Activated CD8-positive, alpha-beta memory T cell treated with anti-CD3 and anti-CD28 coated beads for 1 hour (primary cell): ENCODE data around the gene ELF1.
"Not testable (repeated sequence)": the region's sequence is repeated elsewhere in the genome, so short reads cannot be mapped to it uniquely, and the experiment has no call there.

Source experiments
- DNase-seq, 2 donors: peaks; one replicate each; pipeline ENCODE4 v3.0.0-alpha.2; 2020; ENCODE audit warnings: low read depth in 1 of 2; ENCODE audit errors: extremely low read depth in 1 of 2

The ELF1 gene

DNA sequence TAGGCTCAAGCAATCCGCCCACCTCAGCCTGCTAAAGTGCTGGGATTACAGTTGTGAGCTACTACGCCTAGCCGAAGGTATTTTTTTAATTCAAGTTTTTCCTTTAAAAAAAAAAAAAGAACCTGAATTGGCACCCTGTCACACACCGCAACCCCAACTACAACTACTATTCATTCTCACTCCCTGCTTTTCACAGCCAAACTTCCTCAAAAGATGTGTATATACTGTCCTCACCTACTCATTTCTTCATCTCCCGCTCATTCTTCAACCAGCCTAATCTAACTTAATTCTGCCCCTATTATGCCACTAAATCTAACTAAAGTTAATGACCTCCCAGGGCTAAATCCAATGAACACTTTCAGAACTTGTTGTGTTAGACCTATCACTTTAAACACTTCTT lies 29.5 kb upstream of the ELF1 start:
- no peak for DNase-seq

GRCh38 chr13:41042419-41042818 lies 23.3 kb upstream of the ELF1 start:
- not testable (repeated sequence) for DNase-seq

GRCh38 chr13:41040584-41041334 lies 21.6 kb upstream of the ELF1 start:
- no peak for DNase-seq

DNA sequence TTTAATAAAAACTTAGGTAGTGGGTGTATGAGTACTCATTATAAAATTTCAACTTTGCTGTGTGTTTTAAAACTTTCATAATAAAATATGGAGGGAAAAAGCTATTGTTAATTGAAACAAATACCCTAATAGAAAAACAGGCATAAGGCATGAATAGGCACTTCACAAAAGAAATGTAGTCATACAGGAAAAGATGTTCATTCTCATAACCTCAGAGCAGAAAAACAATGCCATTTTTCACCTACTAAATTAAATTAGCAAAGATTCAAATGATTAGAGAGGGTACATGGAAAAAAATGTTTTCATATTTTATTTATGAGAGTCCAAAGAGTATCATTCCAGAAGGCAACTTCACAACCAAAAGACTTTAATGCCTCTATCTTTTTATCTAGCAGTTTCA lies 20.6 kb upstream of the ELF1 start:
- DNase-seq, result no peak

DNA sequence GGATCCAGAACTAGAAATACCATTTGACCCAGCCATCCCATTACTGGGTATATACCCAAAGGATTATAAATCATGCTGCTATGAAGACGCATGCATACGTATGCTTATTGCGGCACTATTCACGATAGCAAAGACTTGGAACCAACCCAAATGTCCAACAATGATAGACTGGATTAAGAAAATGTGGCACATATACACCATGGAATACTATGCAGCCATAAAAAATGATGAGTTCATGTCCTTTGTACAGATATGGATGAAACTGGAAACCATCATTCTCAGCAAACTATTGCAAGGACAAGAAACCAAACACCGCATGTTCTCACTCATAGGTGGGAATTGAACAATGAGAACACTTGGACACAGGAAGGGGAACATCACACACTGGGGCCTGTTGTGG lies 17.4 kb upstream of the ELF1 start:
- not testable (repeated sequence) for DNase-seq

DNA sequence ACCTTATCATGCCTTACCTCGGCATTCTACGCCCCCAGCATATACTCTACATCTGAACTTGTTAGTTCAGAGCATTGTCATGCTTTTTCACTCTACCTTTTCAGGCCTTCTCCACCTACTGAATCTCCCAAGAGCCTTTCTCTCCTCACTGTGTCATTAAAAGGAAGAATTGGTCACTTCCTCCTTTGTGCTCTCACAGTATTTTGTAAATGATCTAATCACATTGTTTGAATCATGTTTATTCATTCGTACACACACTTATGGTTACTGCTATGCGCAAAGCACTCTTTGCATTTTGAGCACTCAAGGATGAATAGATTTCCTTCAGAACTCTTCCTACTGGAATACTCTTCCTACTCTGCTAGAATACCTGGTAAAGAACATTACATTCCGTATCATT lies 15.8 kb upstream of the ELF1 start:
- DNase-seq, result no peak

GRCh38 chr13:41034382-41034781 lies 15.3 kb upstream of the ELF1 start:
- DNase-seq, result no peak

- no peak for DNase-seq
These were observed 13.7 kb upstream of the ELF1 start for GRCh38 chr13:41032691-41033376.

GRCh38 chr13:41029629-41030028 lies 10.5 kb upstream of the ELF1 start:
- DNase-seq, result no peak

DNA sequence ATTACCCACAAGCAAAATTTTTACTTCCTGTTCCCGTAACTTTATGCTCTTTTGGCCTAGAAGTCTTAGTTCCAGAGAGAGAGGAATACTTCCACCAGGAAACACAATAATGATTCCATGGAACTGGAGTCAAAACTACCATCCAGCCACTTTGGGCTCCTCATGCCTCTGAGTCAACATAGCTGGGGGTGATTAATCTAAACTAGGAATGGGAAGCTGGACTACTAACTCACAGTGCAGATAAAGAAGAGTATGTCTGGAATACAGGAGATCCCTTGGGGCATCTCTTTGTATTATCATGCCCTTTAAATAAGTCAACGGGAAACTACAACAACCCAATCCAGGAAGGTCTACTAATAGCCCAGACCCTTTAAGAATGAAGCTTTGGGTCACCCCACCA lies 8.9 kb upstream of the ELF1 start:
- DNase-seq, result no peak

DNA sequence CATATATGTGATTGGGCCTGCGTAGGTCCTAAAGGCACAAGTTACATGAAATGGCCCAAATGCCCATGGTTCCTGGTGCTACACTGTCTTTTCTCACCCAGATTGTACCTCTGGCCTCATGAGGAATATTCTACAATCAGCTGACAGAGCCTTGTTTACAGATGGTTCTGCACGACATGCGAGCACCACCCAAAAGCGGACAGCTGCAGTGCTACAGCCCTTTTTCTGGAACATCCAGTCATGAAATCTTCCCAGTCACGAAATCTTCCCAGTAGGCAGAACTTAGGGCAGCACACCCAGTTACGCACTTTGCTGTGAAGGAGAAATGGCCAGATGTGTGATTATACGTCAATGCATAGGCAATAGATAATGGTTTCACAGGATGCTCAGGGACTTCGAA lies 7.7 kb upstream of the ELF1 start:
- DNase-seq, result no peak

- no peak for DNase-seq
These were observed 6.4 kb upstream of the ELF1 start for GRCh38 chr13:41025518-41025917.

DNA sequence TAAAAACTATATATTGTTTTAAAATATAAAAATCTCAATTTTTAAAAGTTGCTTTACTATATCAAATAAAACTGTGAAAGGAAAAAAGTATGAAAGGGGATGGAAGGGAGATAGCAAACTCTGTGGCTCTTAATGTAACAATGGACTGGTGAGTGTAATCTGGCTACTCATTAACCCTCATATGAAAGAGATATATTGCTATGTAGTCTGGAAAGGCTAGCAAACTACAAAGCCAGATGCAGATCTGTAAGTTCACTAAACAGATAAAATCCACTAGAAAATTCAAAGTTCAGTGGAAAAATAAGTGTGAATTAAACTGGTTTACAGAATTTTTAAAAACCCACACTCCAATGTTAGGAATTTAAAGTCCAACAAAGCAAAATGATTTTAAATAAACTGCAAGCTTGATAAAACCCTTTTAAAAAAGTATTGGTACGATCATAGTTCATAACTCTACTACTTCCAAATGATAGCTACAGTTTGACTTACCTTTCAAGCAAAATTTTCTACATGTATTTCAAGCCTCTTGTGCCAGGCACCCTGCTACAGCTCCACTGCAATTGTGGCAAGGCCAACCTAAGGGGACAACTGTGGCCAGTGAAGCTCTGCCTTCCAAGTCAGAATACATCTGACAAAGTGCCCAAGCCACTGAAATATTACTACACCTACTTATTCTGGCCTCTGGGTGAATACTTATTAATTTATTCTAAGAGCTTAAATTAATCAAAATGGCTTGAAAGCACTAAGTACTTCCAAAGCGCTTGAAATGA lies 647 bp upstream of the ELF1 start:
- DNase-seq, result no peak

DNA sequence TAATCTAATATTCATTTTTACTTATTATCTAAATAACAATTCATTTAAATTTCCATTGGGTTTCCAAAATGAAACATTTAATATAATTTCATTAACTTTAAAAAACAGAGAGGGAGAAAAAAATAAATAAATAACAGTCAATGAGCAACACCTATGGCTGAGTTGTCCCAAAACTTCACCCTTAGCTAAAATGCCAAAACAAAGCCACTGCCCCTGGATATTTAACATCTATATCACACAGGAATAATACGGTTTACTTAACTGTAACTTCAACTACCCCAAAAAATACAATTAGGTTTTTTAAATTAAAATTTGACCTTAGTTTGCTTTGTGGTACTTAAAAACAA lies 541 bp downstream of the ELF1 start:
- no peak for DNase-seq

DNA sequence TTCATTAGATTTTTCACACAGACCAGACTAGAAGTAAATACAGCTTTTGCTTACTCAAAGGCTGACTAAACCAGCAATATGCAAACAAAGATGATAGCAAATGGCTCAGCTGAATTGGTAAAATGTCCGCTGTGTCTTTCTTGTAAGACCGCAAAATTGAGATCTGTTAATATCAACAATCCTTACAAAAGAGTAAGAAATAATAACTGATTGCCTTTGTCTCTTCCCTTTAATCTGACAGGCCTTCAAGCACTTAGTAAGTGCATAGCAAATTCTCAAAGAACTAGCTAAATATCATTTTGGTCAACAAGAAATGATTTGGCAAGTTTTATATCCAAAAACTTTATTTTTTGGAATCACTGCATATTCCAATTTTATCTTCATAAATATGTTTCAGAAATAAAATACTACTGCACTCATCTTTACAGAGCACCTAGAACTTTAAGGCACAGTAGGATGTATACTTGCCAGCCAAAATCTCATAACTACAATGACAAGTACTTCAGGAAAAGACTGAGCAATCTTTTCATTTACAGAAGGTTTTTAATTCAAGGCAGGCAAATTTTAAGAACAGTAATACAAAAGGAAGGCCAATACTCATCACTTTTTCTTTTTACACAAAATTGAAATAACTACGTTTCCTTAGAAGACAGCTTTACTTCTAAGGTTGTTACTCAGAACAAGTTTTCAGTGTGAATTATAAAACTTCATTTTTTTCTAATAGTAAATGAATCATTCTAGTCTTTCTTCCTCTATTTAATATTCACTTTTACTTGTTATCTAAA lies 1.1 kb downstream of the ELF1 start:
- DNase-seq, result no peak

GRCh38 chr13:41017159-41017558 lies 2.0 kb downstream of the ELF1 start:
- no peak for DNase-seq

- DNase-seq, result no peak
These were observed 3.2 kb downstream of the ELF1 start for GRCh38 chr13:41015920-41016319.

- no peak for DNase-seq
These were observed 5.3 kb downstream of the ELF1 start for GRCh38 chr13:41013835-41014234.

GRCh38 chr13:41012536-41012935 lies 6.6 kb downstream of the ELF1 start:
- DNase-seq, result no peak

DNA sequence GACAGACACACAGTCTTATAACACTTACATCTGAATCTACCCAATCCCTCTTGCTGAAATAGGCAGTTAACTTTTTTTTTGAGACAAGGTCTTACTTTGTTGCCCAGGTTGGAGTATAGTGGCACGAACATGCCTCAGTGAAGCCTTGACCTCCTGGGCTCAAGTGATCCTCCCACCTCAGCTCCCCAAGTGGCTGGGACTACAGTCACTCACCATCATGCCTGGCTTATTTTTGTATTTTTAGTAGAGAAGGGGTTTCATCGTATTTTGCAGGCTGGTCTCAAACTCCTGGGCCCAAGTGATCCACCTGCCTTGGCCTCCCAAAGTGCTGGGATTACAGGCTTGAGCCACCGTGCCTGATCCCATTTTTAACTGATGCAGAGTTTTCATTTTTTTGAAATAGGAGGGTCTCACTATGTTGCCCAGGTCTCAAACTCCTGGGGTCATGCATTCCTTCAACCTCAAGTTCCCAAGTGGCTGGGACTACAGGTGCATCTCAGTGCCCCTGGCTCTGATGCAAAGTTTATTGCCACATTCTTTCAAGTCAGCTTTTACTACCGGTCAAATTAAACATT lies 7.6 kb downstream of the ELF1 start:
- no peak for DNase-seq
